ENCODE data around the gene LSAMP.

The LSAMP gene

GRCh38 chr3:116280130-116280740 is 165.1 kb downstream of the LSAMP start:
- Histone ChIP-seq H3K9me3 (ENCODE audit: control insufficient read depth, insufficient read depth, low read length) (no peaks in the 10 kb centered on the region), H3K9ac (ENCODE audit: low read depth, low read length) (no peak overlapping the region), H3K36me3 (ENCODE audit: insufficient read depth, low read length) (no peaks in the 10 kb centered on the region), H3K4me1 (ENCODE audit: insufficient read depth, low read length) (0 out of 2 replicates have a peak, but pooled peaks cover 5% of the 10 kb centered on the region)

DNA sequence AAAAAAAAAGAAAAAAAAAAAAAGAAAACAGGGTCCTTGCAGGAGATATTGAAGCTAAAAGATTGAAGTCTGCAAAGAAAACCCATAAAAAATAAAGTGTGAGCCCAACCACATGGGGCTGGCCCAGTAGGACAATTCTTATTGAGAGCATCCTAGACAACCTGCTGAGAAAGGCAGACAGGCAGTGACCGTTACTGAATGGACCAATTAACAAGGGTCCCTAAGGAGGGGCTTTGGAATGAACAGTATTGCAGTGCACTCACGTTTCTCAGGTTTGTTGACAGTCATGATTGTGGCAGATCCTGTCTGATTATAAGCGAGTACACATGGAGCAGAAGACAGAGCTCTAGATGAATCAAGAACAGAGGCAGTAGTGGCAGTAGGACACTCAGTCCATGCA is 168.6 kb downstream of the LSAMP start:
- Histone ChIP-seq H3K36me3 (ENCODE audit: insufficient read depth, low read length) (no peaks in the 10 kb centered on the region), H3K9me3 (ENCODE audit: control insufficient read depth, insufficient read depth, low read length) (no peaks in the 10 kb centered on the region), H3K4me1 (ENCODE audit: insufficient read depth, low read length) (0 out of 2 replicates have a peak, but pooled peaks cover 5% of the 10 kb centered on the region), H3K9ac (ENCODE audit: low read depth, low read length) (no peak overlapping the region)

DNA sequence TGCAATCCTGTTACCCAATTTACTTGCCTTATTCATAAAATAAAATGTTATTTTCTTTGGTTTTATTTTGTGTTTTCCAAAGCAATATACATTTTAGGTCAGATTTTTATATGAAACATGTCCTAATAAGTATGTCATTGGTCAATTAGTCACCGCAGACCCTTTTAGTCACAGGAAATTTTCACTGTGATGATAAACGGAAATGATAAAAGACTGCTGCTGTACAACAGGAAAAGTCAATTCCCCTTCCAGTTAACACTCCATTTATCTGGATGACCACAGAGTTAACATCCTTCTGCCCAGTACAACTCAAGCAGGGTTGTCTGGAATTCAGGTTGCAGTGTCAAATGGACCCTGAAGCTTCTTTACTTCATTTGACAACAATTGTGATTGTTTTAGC is 175.2 kb downstream of the LSAMP start:
- Histone ChIP-seq H3K36me3 (ENCODE audit: insufficient read depth, low read length) (no peaks in the 10 kb centered on the region), H3K4me1 (ENCODE audit: insufficient read depth, low read length) (peaks cover 1% of the 10 kb centered on the region; the same call in 1 of the 2 replicates), H3K9me3 (ENCODE audit: control insufficient read depth, insufficient read depth, low read length) (no peaks in the 10 kb centered on the region), H3K9ac (ENCODE audit: low read depth, low read length) (no peak overlapping the region)

- Histone ChIP-seq H3K4me1 (ENCODE audit: insufficient read depth, low read length) (peaks cover 14% of the 10 kb centered on the region), H3K9me3 (ENCODE audit: control insufficient read depth, insufficient read depth, low read length) (no peaks in the 10 kb centered on the region), H3K36me3 (ENCODE audit: insufficient read depth, low read length) (no peaks in the 10 kb centered on the region), H3K9ac (ENCODE audit: low read depth, low read length) (no peak overlapping the region)
These were observed 178.2 kb downstream of the LSAMP start for GRCh38 chr3:116267116-116267515.

DNA sequence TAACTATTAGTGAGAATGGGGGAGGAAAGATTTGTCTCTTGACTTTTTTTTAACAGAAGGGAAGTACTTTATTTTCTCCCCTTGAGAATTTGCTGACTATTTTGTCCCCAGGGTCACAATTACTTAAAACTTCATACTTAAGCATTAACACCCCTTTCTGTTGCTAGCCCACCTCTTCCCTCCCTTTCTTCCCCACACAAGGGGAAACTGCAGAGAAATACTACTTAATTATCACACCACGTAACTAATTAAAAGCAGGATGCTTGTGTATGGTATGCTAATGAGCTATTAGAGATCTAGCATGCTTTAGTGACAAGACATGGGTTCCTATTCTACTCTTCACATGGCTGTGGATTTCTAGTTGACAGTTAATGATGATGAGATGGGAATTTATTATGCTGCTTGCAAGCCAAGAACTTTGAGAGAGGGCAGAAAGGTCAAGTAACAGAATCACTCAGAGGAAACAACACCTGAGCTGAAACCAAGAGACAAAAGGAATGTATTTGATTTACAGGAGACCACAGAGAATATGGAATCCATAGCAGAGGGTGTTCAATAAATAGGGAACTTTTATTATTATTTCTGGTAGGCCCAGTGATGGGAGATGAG is 179.2 kb downstream of the LSAMP start:
- peaks cover 16% of the 10 kb centered on the region for H3K4me1 ChIP-seq (ENCODE audit: insufficient read depth, low read length)
- H3K9me3 ChIP-seq (ENCODE audit: control insufficient read depth, insufficient read depth, low read length): no peaks in the 10 kb centered on the region
- H3K9ac ChIP-seq (ENCODE audit: low read depth, low read length): no peak overlapping the region
- no peaks in the 10 kb centered on the region for H3K36me3 ChIP-seq (ENCODE audit: insufficient read depth, low read length)

DNA sequence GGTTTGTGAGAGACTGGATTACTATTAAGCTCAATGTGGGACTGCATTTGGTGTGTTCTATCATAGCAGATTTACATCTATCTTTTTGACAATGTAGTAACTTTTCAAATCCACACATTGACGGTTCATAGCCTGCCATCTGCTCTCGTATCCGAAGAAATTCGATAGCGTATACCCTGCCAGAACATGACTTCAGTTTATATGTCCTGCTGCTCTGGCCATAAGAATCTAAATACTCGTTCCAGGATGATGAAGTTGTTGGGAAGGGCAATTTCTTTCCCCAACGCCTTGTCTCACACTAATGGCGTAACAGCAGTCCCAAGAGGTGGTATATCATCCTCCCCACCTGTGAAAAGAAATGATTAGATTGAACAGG is 180.0 kb downstream of the LSAMP start:
- Histone ChIP-seq H3K36me3 (ENCODE audit: insufficient read depth, low read length) (no peaks in the 10 kb centered on the region), H3K4me1 (ENCODE audit: insufficient read depth, low read length) (peaks cover 21% of the 10 kb centered on the region), H3K9me3 (ENCODE audit: control insufficient read depth, insufficient read depth, low read length) (no peaks in the 10 kb centered on the region), H3K9ac (ENCODE audit: low read depth, low read length) (no peak overlapping the region)

DNA sequence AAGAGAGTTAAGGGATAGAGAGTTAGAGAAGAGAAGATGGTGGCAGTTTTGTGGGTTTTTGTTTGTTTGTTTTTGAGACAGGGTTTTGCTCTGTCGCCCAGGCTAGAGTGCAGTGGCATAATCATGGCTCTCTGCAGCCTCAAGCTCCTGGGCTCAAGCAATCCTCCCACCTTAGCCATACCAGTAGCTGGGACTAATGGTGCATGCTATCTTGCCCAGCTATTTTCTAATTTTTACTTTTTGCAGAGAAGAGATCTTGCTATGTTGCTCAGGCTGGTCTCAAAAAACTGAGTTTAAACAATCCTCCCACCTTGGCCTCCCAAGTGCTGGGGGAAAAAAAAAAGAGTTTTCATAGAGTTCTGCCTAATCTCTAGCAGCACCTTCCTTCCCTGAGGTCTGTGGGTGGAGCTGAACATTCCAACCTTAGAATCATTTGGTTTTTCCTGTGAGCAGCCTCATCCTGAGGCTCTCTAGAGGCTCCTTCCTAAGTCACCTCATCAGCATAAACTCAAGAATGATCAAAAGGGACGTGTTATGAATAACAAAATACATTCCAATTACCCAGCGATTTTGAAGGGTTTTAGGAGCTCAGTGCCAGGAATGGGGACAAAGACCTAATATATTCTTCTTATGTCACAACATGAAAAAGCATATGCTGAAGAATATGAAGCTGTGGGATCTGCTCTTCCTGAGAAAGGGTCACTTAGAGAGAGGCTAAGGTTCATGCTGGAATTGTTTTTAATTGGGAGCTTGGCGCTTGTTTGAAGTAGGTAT is 180.6 kb downstream of the LSAMP start:
- peaks cover 21% of the 10 kb centered on the region for H3K4me1 ChIP-seq (ENCODE audit: insufficient read depth, low read length)
- H3K36me3 ChIP-seq (ENCODE audit: insufficient read depth, low read length): no peaks in the 10 kb centered on the region
- H3K9me3 ChIP-seq (ENCODE audit: control insufficient read depth, insufficient read depth, low read length): no peaks in the 10 kb centered on the region
- H3K9ac ChIP-seq (ENCODE audit: low read depth, low read length): no peak overlapping the region

DNA sequence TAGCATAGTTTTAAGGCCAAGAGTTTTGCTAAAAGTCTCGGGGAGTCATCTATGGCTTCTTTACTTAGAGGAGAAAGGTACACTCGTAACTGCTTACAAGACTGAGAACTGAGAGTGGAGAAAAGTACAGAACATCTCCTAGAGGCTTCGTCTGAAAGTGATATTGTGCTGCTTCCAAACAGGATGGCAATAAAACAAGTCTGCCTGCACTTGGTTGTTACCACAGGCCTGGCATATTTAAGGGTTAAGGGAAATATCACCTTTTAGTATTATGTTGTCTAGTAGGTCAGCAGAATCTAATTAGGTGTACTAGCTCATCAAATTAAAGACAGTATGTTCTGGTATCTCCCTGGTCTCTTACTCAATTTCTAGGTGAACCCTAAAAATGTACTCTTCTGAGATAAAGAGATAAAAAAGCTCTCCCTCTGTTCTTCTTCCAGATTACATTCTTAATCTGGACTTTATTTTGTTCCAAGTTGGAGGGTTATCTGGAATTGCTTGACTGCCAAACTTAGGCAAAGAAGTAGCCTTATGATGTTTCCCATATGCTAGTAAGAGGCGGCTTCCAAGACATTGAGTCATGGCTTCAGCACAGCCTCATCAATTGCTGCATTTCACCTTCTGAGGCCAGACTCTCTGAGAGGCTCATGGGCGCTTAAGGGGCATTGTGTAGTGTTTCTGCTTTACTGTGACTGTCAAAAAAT is 181.3 kb downstream of the LSAMP start:
- H3K9ac ChIP-seq (ENCODE audit: low read depth, low read length): no peak overlapping the region
- no peaks in the 10 kb centered on the region for H3K36me3 ChIP-seq (ENCODE audit: insufficient read depth, low read length)
- no peaks in the 10 kb centered on the region for H3K9me3 ChIP-seq (ENCODE audit: control insufficient read depth, insufficient read depth, low read length)
- peaks cover 24% of the 10 kb centered on the region for H3K4me1 ChIP-seq (ENCODE audit: insufficient read depth, low read length)

DNA sequence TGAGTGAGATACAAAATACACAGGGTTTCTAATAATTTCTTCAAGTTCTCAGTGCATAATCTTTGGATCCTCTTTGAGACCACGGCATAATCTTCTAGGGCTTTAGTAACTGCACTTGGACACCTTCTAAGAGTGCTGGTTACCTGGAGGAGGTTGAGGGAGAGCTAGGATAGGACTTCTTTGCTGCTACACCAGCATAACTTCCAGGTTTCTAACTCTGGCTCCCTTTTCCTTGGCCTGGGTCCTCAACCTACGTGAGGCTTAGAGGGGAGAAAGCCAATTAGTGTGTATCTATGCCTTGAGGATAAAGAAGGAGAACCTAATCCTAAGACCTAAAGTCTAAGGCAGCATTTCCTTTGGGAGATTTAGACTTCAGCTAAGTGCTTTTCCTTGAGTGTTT is 184.8 kb downstream of the LSAMP start:
- H3K4me1 ChIP-seq (ENCODE audit: insufficient read depth, low read length): peaks cover 46% of the 10 kb centered on the region
- no peaks in the 10 kb centered on the region for H3K9me3 ChIP-seq (ENCODE audit: control insufficient read depth, insufficient read depth, low read length)
- H3K36me3 ChIP-seq (ENCODE audit: insufficient read depth, low read length): no peaks in the 10 kb centered on the region
- no peak overlapping the region for H3K9ac ChIP-seq (ENCODE audit: low read depth, low read length)

DNA sequence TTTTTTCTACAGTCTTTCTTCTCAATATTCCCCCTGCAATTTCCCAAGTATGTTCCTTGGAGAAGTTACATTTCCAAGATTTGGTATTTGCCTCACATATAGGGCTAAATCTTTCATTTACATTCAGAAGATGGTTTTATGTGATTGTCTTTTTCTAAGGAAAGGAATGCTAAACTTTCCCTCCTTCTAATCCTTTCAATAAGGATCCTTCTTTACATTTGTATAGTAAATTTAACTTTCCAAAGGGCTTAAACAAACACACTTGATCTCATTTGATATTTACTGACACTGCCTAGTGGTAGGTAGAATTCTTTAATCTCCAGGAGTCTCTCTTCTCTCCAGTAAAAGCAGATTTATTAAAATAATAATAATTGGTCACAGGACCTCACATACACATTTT is 185.3 kb downstream of the LSAMP start:
- Histone ChIP-seq H3K9me3 (ENCODE audit: control insufficient read depth, insufficient read depth, low read length) (no peaks in the 10 kb centered on the region), H3K36me3 (ENCODE audit: insufficient read depth, low read length) (no peaks in the 10 kb centered on the region), H3K4me1 (ENCODE audit: insufficient read depth, low read length) (peaks cover 43% of the 10 kb centered on the region), H3K9ac (ENCODE audit: low read depth, low read length) (no peak overlapping the region)

GRCh38 chr3:116256843-116257485 is 188.3 kb downstream of the LSAMP start:
- no peak overlapping the region for H3K9ac ChIP-seq (ENCODE audit: low read depth, low read length)
- peaks cover 32% of the 10 kb centered on the region for H3K4me1 ChIP-seq (ENCODE audit: insufficient read depth, low read length)
- H3K9me3 ChIP-seq (ENCODE audit: control insufficient read depth, insufficient read depth, low read length): no peaks in the 10 kb centered on the region
- H3K36me3 ChIP-seq (ENCODE audit: insufficient read depth, low read length): no peaks in the 10 kb centered on the region

DNA sequence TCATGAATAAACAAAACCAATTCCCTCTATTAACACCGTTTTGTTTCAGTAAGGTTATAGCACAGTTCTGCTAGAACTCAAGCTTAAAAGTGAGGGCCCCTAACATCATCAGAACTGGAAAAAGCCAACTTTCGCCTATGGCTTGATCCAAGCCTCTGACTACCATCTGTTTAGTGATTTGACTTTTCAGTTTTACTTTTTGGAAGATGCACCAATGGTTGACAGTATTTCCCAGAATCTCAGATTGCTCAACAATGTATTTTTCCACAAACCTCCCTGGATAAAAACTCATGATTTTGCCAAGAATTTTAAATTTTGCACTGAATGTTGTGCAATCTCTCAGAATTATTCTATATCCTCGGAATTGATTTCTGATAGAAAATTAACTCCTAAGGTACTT is 190.7 kb downstream of the LSAMP start:
- H3K9me3 ChIP-seq (ENCODE audit: control insufficient read depth, insufficient read depth, low read length): no peaks in the 10 kb centered on the region
- no peak overlapping the region for H3K9ac ChIP-seq (ENCODE audit: low read depth, low read length)
- H3K4me1 ChIP-seq (ENCODE audit: insufficient read depth, low read length): peaks cover 24% of the 10 kb centered on the region
- no peaks in the 10 kb centered on the region for H3K36me3 ChIP-seq (ENCODE audit: insufficient read depth, low read length)

DNA sequence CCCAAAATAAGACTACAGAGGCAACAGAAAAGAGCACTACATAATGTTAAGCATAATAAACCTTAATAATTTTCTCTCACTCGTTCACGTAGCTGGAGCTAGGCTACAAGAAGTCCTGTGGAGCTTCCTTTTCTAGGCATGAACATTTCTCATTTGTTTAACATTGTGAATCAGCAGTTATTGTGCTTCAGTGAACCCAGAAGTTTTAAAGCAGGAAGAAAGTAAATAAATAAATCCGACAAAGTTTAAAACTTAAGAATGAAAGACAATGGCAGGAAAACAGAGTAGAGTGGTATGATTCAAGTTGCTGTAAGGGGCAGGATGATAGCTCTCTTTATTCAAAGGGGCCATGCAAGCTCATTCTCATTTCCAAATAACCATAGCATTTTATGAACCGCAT is 191.8 kb downstream of the LSAMP start:
- H3K36me3 ChIP-seq (ENCODE audit: insufficient read depth, low read length): no peaks in the 10 kb centered on the region
- no peak overlapping the region for H3K9ac ChIP-seq (ENCODE audit: low read depth, low read length)
- H3K4me1 ChIP-seq (ENCODE audit: insufficient read depth, low read length): peaks cover 19% of the 10 kb centered on the region
- H3K9me3 ChIP-seq (ENCODE audit: control insufficient read depth, insufficient read depth, low read length): no peaks in the 10 kb centered on the region

DNA sequence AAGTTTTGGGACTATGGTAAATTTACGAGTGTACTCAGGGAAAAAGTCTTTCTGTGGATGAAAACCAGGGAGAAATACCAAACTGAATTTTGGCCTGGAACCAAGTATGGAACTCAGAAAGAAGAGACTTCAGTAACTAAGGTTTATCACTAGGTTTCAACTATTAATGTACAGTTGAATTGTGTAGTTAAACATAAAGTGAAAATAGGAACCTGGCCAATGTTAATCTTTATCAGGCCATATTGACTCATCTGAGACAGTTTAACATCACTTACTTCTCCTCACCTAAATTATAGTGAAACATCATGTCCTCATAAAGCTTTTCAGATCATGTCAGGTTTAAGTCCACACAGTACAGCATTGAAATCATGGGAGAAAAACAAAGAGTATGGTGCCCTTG is 197.7 kb downstream of the LSAMP start:
- Histone ChIP-seq H3K36me3 (ENCODE audit: insufficient read depth, low read length) (no peaks in the 10 kb centered on the region), H3K4me1 (ENCODE audit: insufficient read depth, low read length) (peaks cover 4% of the 10 kb centered on the region), H3K9ac (ENCODE audit: low read depth, low read length) (no peak overlapping the region), H3K9me3 (ENCODE audit: control insufficient read depth, insufficient read depth, low read length) (no peaks in the 10 kb centered on the region)

All from ES-I3 (cell line).